ENCODE measurements around the gene ABCD3.
"Not testable (repeated sequence)": the region's sequence is repeated elsewhere in the genome, so short reads cannot be mapped to it uniquely, and the experiment has no call there.

ABCD3 gene

DNA sequence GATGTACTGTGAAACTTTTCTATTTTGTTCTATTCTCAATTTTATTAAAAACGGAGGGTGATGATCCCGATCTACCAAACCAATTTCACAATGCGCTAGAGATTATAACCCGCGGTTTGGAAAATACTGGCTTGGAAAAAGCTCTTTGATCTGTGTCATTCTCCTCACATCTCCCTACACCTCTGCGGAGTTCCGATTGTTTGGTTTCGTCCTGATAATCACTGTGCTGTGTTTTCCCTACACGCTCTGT is 536 bp upstream of the ABCD3 start:
- H3K27ac ChIP-seq, result peak overlapping the region; percentile 83

DNA sequence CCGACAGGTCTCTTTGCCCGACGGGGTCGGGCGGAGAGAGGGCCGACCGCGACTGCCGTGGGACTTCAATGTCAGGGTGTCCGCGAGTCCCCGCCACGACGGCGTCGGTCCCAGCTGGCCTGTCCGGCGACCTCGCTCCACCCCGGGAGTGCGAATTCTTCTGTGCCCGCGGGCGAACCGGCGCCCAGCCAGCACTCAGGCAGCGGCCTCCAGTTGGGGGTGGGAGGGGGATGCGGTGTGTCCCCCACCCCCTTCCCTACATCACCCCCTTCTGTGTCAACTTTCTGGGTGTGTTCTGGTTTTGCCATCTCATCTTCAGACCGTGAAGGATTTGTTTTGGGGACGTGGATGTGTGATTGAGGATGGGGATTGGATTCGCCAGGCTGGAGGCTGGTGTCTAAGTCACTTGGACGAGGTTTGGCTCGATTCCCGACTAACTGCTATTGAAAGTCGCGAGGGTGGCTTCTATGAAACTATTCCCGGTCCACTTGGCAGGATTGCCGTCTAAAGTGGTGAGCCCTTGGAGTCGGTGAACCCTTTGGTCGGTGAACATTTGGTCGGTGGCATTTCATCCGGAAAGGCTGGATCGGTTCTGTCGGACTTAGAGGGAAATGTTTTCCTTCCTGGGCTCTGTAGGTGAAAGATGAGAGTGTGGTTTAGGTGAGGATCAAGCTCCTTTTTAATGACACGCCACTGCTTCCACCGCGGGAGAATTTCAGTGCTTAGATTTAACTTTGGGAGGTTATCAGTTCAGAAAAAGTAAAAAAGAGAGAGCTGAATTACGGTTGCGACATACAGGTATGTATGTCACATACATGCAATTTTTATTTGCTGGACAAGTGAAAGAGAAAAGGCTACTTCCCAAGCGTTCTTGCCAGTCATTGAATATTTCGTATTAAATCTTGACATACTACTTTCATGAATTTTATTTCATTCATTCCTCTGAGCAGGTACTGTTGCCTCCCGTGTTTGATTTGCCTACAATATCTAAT is 771 bp downstream of the ABCD3 start:
- TF ChIP-seq, protein P1, sequence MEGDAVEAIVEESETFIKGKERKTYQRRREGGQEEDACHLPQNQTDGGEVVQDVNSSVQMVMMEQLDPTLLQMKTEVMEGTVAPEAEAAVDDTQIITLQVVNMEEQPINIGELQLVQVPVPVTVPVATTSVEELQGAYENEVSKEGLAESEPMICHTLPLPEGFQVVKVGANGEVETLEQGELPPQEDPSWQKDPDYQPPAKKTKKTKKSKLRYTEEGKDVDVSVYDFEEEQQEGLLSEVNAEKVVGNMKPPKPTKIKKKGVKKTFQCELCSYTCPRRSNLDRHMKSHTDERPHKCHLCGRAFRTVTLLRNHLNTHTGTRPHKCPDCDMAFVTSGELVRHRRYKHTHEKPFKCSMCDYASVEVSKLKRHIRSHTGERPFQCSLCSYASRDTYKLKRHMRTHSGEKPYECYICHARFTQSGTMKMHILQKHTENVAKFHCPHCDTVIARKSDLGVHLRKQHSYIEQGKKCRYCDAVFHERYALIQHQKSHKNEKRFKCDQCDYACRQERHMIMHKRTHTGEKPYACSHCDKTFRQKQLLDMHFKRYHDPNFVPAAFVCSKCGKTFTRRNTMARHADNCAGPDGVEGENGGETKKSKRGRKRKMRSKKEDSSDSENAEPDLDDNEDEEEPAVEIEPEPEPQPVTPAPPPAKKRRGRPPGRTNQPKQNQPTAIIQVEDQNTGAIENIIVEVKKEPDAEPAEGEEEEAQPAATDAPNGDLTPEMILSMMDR (conservative IDR thresholded peaks at IDR 0.05), result no peak
- H3K27ac ChIP-seq, result peak overlapping the region; percentile 83

More for the DNA sequence above, 536 bp upstream of the ABCD3 start:
- TF ChIP-seq, protein P1 (conservative IDR thresholded peaks at IDR 0.05), result no peak

DNA sequence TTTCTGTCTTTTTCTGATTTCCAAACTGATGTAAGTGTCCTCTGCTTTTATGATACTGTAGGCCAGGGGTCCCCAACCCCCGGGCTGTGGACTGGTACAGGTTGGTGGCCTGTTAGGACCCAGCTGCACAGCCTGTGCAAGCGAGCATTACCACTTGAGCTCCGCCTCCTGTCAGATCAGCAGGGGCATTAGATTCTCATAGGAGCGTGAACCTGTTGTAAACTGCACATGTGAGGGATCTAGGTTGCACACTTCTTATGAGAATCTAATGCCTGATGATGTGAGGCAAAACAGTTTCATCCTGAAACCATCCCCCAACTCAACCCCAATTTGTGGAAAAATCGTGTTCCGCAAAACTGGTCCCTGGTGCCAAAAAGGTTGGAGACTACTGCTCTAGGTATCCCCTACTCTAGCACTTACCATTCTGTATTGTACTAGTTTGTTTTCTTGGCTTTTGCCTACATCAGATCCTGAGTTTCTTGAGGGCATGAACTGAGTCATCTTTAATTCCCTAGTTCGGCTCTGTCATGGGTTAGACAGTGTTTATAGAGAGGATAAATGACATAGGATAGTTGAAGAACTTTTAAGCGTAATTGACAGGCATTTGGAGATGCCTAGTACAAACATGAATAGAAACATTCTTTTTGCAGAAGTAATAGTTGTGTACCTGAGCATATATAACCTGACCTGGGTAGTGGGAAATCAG is 4.1 kb downstream of the ABCD3 start:
- TF ChIP-seq, protein P1 (conservative IDR thresholded peaks at IDR 0.05), result no peak
- no peak overlapping the region for H3K27ac ChIP-seq

DNA sequence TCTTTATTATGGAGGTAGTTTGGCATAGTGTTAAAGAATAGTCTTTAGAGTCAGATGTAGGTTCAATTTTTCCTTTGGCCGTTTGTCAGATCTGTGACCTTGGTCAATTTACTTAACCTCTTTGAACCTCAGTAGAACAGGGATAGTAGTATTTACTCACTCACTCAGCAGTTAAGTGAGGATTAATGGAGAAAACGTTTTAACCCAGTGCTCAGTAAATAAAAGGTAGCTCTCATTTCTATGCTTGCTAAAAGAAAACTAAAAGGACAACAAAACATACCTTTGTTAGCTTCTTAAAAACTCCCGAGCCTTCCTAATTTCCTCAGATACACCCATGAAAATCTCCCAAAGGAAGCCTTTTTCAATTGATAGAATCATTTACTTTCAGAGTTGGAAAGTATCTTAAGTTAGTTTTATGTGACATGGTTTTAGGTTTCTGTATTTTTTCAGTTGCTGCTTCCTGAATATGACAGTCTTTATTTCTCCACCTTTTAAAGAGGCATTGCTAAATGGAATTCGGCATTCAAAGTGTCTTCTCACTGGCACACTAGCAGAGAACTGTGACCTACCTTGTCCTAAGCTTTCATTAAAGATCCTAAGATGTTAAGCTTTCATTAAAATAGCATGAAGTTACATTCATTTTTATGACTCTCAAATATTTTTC is 7.8 kb downstream of the ABCD3 start:
- TF ChIP-seq, protein P1 (conservative IDR thresholded peaks at IDR 0.05), result no peak
- H3K27ac ChIP-seq, result peak overlapping the region; percentile 63

DNA sequence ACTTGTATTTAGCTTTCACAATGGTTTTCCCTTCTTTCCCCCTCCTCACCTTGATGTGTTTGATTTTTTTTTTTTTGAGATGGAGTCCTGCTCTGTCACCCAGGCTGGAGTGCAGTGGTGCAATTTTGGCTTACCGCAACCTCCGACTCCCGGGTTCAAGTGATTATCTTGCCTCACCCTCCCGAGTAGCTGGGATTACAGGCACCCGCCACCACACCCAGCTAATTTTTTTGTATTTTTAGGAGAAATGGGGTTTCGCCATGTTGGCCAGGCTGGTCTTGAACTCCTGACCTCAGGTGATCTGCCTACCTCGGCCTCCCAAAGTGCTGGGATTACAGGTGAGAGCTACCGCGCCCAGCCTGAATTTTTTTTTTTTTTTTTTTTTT is 8.3 kb downstream of the ABCD3 start:
- peak overlapping the region; percentile 63 for H3K27ac ChIP-seq

DNA sequence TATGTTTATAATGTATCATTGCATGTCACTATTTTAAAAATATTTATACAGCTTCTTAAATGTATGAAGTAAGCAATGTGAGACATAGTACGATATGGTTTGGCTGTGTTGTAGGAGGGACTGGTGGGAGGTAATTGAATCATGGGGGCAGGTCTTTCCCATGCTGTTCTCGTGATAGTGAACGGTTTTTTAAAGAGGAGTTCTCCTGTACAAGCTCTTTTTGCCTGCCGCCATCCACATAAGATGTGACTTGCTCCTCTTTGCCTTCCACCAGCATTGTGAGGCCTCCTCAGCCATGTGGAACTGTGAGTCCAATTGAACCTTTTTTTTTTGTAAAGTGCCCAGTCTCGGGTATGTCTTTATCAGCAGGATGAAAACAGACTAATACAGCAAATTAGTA is 10.3 kb downstream of the ABCD3 start:
- TF ChIP-seq, protein P1 (conservative IDR thresholded peaks at IDR 0.05), result no peak
- H3K27ac ChIP-seq, result no peak overlapping the region

DNA sequence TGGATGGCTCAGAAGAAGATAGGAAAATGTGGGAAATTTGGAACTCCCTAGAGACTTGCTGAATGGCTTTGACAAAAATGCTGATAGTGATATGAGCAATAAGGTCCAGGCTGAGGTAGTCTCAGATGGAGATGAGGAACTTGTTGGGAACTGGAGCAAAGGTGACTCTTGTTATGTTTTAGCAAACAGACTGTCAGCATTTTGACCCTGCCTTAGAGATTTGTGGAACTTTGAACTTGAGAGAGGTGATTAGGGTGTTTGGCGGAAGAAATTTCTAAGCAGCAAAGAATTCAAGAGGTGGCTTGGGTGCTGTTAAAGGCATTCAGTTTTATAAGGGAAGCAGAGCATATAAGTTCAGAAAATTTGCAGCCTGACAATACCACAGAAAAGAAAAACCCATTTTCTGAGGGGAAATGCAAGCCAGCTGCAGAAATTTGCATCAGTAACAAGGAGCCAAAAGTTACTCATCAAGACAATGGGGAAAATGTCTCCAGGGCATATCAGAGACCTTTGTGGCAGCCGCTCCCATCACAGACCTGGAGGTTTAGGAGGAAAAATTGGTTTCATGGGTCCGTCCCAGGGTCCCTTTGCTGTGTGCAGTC is 10.8 kb downstream of the ABCD3 start:
- H3K27ac ChIP-seq, result not testable (repeated sequence)

DNA sequence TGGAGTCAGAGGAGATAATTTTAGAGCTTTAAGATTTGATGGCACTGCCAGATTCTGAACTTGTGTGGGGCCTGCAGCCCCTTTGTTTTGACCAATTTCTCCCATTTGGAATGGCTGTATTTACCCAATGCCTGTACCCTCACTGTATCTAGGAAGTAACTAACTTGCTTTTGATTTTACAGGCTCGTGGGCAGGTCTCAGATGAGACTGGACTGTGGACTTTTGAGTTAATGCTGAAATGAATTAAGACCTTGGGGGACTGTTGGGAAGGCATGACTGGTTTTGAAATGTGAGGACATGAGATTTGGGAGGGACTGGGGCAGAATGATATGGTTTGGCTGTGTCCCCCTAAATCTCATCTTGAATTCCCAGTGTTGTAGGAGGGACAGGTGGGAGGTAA is 11.9 kb downstream of the ABCD3 start:
- H3K27ac ChIP-seq, result not testable (repeated sequence)
